Panc1 (cell line): ENCODE measurements around the gene ZNF333. TPM values are rescaled to one million over a fixed set of nuclear protein-coding genes. Genes with fewer than 3 reads are reported as not detected.

Experiments
- ATAC-seq: fragments of 200-7000 bp; cut with Tn5 transposase; 2 replicates; pipeline ENCODE4 v1.9.1; 2020; ENCODE audit warnings: mild to moderate bottlenecking, moderate library complexity
- BruUV-seq: library from RNA; stranded (reverse); fragments of 400-500 nt; replicated peaks from 2 replicates; lab custom pipeline; 2021; lab: Mats Ljungman, UMichigan
- CTCF ChIA-PET: fragments of 300-600 bp; sonication (Branson Sonifier 250); formaldehyde crosslinking; loops from one replicate; lab custom pipeline; 2022; ENCODE audit warnings: antibody characterized with exemption; lab: Charles Lee
- POLR2A ChIA-PET: fragments of 300-600 bp; sonication (Branson Sonifier 250); formaldehyde crosslinking; loops from one replicate; lab custom pipeline; 2022; ENCODE audit warnings: antibody characterized with exemption; lab: Charles Lee
- DNase-seq: peaks from one replicate; pipeline ENCODE4 v3.0.0-alpha.2; 2010; ENCODE audit warnings: low read depth, low spot score
- H3K27ac ChIP-seq: 2 replicates; pipeline ENCODE4 v1.5.1; 2011; ENCODE audit warnings: mild to moderate bottlenecking, low read length, inconsistent platforms
- H3K27me3 ChIP-seq: fragments of 200-500 bp; sonication (Bioruptor generic); 2 replicates; pipeline ENCODE4 v1.6.0; 2014; ENCODE audit warnings: low read length, inconsistent platforms; ENCODE audit not compliant: control insufficient read depth, insufficient read depth
- H3K36me3 ChIP-seq: fragments of 200-500 bp; sonication (Bioruptor generic); 2 replicates; pipeline ENCODE4 v1.5.1; 2014; ENCODE audit warnings: inconsistent platforms, mild to moderate bottlenecking, low read length, moderate library complexity; ENCODE audit not compliant: control insufficient read depth, insufficient read depth
- H3K4me1 ChIP-seq: 2 replicates; pipeline ENCODE4 v1.5.1; 2011; ENCODE audit warnings: inconsistent platforms, mild to moderate bottlenecking, low read length, moderate library complexity; ENCODE audit not compliant: control insufficient read depth, insufficient read depth
- H3K4me3 ChIP-seq, 2 experiments: 2 replicates each; pipeline ENCODE4 v1.5.1; 2011 to 2012; ENCODE audit warnings: low read depth in 2 of 2, low read length in 2 of 2, mild to moderate bottlenecking in 2 of 2, inconsistent platforms in 1 of 2, moderate library complexity in 1 of 2
- H3K9me3 ChIP-seq: fragments of 200-500 bp; sonication (Bioruptor generic); 2 replicates; pipeline ENCODE4 v1.5.1; 2014; ENCODE audit warnings: low read depth, mild to moderate bottlenecking, inconsistent platforms, low read length, moderate library complexity; ENCODE audit not compliant: control insufficient read depth, insufficient read depth
- CTCF ChIP-seq: fragments of 450-650 bp; IDR thresholded peaks from 2 replicates; pipeline ENCODE4 v1.5.1; 2017; ENCODE audit warnings: mild to moderate bottlenecking
- POLR2AphosphoS5 ChIP-seq: IDR thresholded peaks from 2 replicates; pipeline ENCODE4 v1.6.1; 2012; ENCODE audit warnings: mild to moderate bottlenecking, low read depth, low read length, moderate library complexity
- REST ChIP-seq, 2 experiments: IDR thresholded peaks; 2 replicates each; pipeline ENCODE4 v1.6.1; 2011 to 2012; ENCODE audit warnings: low read depth in 2 of 2, control low read depth in 1 of 2, low read length in 1 of 2, mild to moderate bottlenecking in 1 of 2, moderate library complexity in 1 of 2; ENCODE audit not compliant: insufficient read depth in 1 of 2
- SIN3A ChIP-seq: IDR thresholded peaks from 2 replicates; pipeline ENCODE4 v1.6.1; 2012; ENCODE audit warnings: low read depth, mild to moderate bottlenecking, low read length, moderate library complexity, borderline replicate concordance; ENCODE audit not compliant: insufficient read depth
- TCF7L2 ChIP-seq: IDR thresholded peaks from 2 replicates; pipeline ENCODE4 v1.6.1; 2011; ENCODE audit warnings: mild to moderate bottlenecking, low read depth, low read length, inconsistent platforms
- in situ Hi-C: cut with HindIII; loops from 2 replicates; pipeline ENCODE4 v1.10.0; 2016; ENCODE audit warnings: low sequenced_read_pairs, low pct_unique_long_range_greater_than_20kb
- intact Hi-C: fragments of 100-400 bp; cut with micrococcal nuclease; formaldehyde crosslinking; loops from one replicate; pipeline ENCODE4 v1.10.0; 2022; ENCODE audit not compliant: unreplicated experiment
- total RNA-seq: library from RNA; stranded (reverse); gene quantifications from one replicate; pipeline ENCODE4 v1.2.1, GENCODE V29; 2021; ENCODE audit not compliant: unreplicated experiment

The ZNF333 gene
- total RNA-seq, 1 experiment from 2014 or later, result 9.2 TPM

- Histone ChIP-seq H3K27ac (no peak overlapping the region), H3K4me1 (no peaks in the 10 kb centered on the region), H3K36me3 (no peaks in the 10 kb centered on the region), H3K4me3 (no peak overlapping the region), H3K9me3 (no peaks in the 10 kb centered on the region), H3K27me3 (peaks cover 2% of the 10 kb centered on the region; the same call in 1 of the 2 replicates)
- ChIA-PET CTCF (interaction anchor here (0.6 kb wide), 1 partner anchor 32 kb away, joined by 6 read pairs; no protein-coding TSS in a partner anchor), POLR2A (no interaction called here)
- no TSS peak for BruUV-seq
- ATAC-seq (no peak), DNase-seq (no peak)
- in situ Hi-C loops (no loop called here), intact Hi-C loops (loop anchor here (5.0 kb wide), 1 partner anchor 99 kb away; no protein-coding TSS in a partner anchor)
- TF ChIP-seq REST (IDR thresholded peaks at IDR 0.05; ENCODE audit: insufficient read depth in 1 of 2, low read depth in 2 of 2, low read length in 1 of 2), result no peak
- no peak for TF ChIP-seq SIN3A
- TF ChIP-seq CTCF, result no peak
- TF ChIP-seq POLR2AphosphoS5, result no peak
- TF ChIP-seq TCF7L2, result no peak
Observed at GRCh38 chr19:14676762-14677161, 13.1 kb upstream of the ZNF333 start.

GRCh38 chr19:14677464-14677863 is 12.4 kb upstream of the ZNF333 start:
- Histone ChIP-seq H3K4me1 (no peaks in the 10 kb centered on the region), H3K9me3 (no peaks in the 10 kb centered on the region), H3K36me3 (no peaks in the 10 kb centered on the region), H3K4me3 (no peak overlapping the region), H3K27ac (no peak overlapping the region), H3K27me3 (peaks cover 2% of the 10 kb centered on the region; the same call in 1 of the 2 replicates)
- CTCF ChIA-PET, result no interaction called here
- no peak for TF ChIP-seq POLR2AphosphoS5
- no peak for TF ChIP-seq SIN3A
- no TSS peak for BruUV-seq
- POLR2A ChIA-PET, result no interaction called here
- intact Hi-C loops (loop anchor here (5.0 kb wide), 1 partner anchor 100 kb away; no protein-coding TSS in a partner anchor), in situ Hi-C loops (no loop called here)
- DNase-seq (no peak), ATAC-seq (no peak)

GRCh38 chr19:14678199-14678598 is 11.6 kb upstream of the ZNF333 start:
- Histone ChIP-seq H3K4me1 (no peaks in the 10 kb centered on the region), H3K27me3 (peaks cover 2% of the 10 kb centered on the region; the same call in 1 of the 2 replicates), H3K27ac (no peak overlapping the region), H3K9me3 (no peaks in the 10 kb centered on the region), H3K36me3 (no peaks in the 10 kb centered on the region), H3K4me3 (no peak overlapping the region)
- POLR2A ChIA-PET, result no interaction called here
- TF ChIP-seq SIN3A (no peak), TCF7L2 (no peak), REST (IDR thresholded peaks at IDR 0.05; ENCODE audit: insufficient read depth in 1 of 2, low read depth in 2 of 2, low read length in 1 of 2) (no peak), POLR2AphosphoS5 (no peak), CTCF (no peak)
- no TSS peak for BruUV-seq
- ATAC-seq (no peak), DNase-seq (no peak)
- in situ Hi-C loops (no loop called here), intact Hi-C loops (loop anchor here (5.0 kb wide), 1 partner anchor 101 kb away; no protein-coding TSS in a partner anchor)
- CTCF ChIA-PET, result no interaction called here
